Thymus (tissue), 11 donors: Measurements from ENCODE around the gene ZNF853. TPM values are rescaled to one million over a fixed set of nuclear protein-coding genes. Genes with fewer than 3 reads are reported as not detected.
"Not testable (repeated sequence)": the region's sequence is repeated elsewhere in the genome, so short reads cannot be mapped to it uniquely, and the experiment has no call there.

Experiments used
- DNase-seq, 9 donors: peaks; one replicate each; pipeline ENCODE4 v3.0.0-alpha.2; 2013; ENCODE audit warnings: low spot score in 9 of 9, low read depth in 6 of 9, missing footprints in 1 of 9
- H3K27ac ChIP-seq, 2 donors: one replicate each; pipeline ENCODE4 v1.5.1; 2013; ENCODE audit warnings: control low read depth in 1 of 2, low read depth in 1 of 2, low read length in 1 of 2, mild to moderate bottlenecking in 1 of 2, moderate library complexity in 1 of 2
- H3K27me3 ChIP-seq, 2 donors: one replicate each; pipeline ENCODE4 v1.5.1; 2013; ENCODE audit warnings: low read length in 1 of 2; ENCODE audit not compliant: control insufficient read depth in 2 of 2, insufficient read depth in 1 of 2
- H3K36me3 ChIP-seq, 2 donors: one replicate each; pipeline ENCODE4 v1.5.1; 2013; ENCODE audit warnings: low read length in 1 of 2, mild to moderate bottlenecking in 1 of 2, moderate library complexity in 1 of 2; ENCODE audit not compliant: control insufficient read depth in 2 of 2, insufficient read depth in 2 of 2
- H3K4me1 ChIP-seq, 2 donors: one replicate each; pipeline ENCODE4 v1.5.1; 2013; ENCODE audit warnings: low read length in 2 of 2; ENCODE audit not compliant: control insufficient read depth in 2 of 2, insufficient read depth in 2 of 2
- H3K4me3 ChIP-seq, 2 donors: one replicate each; pipeline ENCODE4 v1.5.1; 2013; ENCODE audit warnings: low read length in 2 of 2, control low read depth in 1 of 2, mild to moderate bottlenecking in 1 of 2
- H3K9me3 ChIP-seq, 2 donors: one replicate each; pipeline ENCODE4 v1.5.1; 2013; ENCODE audit warnings: low read length in 1 of 2, mild to moderate bottlenecking in 1 of 2; ENCODE audit not compliant: control insufficient read depth in 2 of 2, insufficient read depth in 1 of 2
- WGBS: extraction: QIAGEN DNeasy Blood & Tissue Kit; methylation state at CpG from one replicate; pipeline ENCODE4 v1.1.7; 2013; 5-methylcytosine and 5-hydroxymethylcytosine counted together
- polyA plus RNA-seq: library from polyadenylated mRNA; stranded (reverse); fragments of 200-250 nt; gene quantifications from one replicate; pipeline ENCODE4 v1.2.3, GENCODE V29; 2013
- total RNA-seq: library from RNA; stranded (reverse); fragments of 120-200 nt; gene quantifications from one replicate; pipeline ENCODE4 v1.2.4, GENCODE V29; 2013
- donor health status: healthy.

The ZNF853 gene
- total and polyA plus RNA-seq, 2 donors, result 2.8 to 3.3 TPM

DNA sequence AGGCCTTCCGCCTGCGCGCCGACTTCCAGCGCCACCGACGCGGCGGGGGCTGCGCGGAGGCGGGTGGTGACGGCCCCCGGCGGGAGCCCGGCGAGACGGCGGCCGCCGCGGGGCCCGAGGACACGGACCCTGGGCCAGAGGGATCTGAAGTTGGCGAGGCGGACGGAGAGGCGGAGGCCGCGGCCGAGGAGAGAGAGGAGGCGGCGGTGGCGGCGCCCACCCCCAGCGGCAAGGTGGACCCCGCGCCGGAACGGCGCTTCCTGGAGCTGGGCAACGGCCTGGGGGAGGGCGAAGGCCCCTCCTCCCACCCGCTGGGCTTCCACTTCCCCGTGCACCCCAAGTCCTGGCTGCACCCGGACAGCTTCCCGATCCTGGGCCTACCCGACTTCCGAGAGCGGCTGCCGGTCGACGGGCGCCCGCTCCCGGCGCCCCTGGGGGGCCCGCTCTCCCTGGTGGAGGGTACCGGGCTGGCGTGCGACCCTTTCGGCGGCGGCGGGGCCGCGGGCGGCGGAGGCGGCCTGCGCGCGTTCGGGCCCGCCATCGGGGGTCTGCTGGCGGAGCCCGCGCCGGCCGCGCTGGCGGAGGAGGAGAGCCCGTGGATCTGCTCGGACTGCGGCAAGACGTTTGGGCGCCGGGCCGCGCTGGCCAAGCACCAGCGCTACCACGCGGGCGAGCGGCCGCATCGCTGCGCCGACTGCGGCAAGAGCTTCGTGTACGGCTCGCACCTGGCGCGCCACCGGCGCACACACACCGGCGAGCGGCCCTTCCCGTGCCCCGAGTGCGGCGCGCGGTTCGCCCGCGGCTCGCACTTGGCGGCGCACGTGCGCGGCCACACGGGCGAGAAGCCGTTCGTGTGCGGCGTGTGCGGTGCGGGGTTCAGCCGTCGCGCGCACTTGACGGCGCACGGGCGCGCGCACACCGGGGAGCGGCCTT is 37.9 kb downstream of the ZNF853 start:
- Histone ChIP-seq H3K27ac (no peak overlapping the region), H3K9me3 (peaks cover 29 to 37% of the 10 kb centered on the region in 2 donors), H3K27me3 (no peaks in the 10 kb centered on the region), H3K4me1 (no peaks in the 10 kb centered on the region), H3K36me3 (peaks cover 45 to 70% of the 10 kb centered on the region in 2 donors), H3K4me3 (no peak overlapping the region)
- 98% methylated on average over 146 of the region's 146 CpGs for WGBS
- no peak for DNase-seq

DNA sequence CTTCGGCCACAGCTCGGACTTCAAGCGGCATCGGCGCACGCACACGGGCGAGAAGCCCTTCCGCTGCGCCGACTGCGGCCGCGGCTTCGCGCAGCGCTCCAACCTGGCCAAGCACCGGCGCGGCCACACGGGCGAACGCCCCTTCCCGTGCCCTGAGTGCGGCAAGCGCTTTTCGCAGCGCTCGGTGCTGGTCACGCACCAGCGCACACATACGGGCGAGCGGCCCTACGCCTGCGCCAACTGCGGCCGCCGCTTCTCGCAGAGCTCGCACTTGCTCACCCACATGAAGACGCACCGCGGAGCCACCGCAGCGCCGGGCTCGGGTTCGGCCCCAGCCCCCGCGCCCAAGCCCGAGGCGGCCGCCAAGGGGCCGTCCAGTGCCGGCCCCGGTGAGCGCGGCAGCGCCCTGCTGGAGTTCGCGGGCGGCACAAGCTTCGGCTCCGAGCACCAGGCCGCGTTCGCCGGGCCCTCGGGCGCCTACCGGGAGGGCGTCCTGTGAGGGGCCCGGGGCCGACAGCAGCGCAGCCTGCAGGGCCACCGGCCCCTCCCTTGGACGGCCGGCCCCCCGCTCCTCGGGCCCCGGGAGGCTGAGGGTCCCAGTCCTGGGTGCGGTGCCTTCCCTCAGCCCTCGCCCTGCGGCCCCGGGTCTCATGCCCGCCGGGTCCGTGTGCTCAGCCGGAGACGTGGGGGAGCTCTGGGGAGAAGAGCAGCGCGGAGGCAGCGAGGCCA is 38.9 kb downstream of the ZNF853 start:
- no peaks in the 10 kb centered on the region for H3K27me3 ChIP-seq
- WGBS, result 98% methylated on average over 94 of the region's 94 CpGs
- H3K4me3 ChIP-seq, result no peak overlapping the region
- H3K36me3 ChIP-seq, result peaks cover 38 to 61% of the 10 kb centered on the region in 2 donors
- H3K27ac ChIP-seq, result no peak overlapping the region
- DNase-seq, result no peak
- peaks cover 0 to 5% of the 10 kb centered on the region in 2 donors for H3K4me1 ChIP-seq
- peaks cover 29 to 37% of the 10 kb centered on the region in 2 donors for H3K9me3 ChIP-seq

DNA sequence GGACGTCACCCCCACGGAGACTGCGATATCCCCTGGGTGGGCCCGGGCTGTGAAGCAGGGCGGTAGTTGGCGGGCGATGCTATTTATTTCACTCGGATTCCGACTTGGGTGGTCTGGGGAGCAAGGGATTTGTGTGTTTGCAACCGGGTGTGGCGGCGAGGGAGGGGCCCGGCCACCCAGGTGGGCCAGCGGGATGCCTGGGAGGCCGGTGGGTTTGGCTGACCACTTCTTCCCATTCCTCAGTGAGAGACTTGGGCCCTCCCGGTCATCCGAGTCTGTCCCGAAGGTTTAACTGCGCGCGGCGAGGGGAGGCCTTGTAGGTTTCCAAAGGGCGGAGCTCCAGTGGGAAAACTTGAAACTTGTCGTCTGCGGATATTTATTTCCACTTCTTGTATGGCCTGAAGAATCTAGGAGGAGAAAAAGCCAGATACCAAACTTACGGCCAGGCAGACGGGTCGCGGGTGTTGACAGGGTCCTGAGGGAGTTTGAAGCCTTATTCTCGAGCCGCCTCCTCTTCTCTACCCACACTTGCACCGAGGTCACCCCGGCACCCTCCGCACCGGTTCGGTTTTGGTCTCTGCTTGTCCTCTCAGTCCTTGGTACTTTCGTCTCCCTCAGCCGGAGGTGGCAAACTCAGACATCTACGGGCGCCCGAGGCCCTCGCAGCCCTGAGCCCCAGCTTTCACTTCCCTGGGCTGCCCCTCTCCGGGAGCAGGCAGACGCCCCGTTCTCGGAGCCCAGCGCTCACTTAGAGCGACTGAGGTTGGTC is 39.6 kb downstream of the ZNF853 start:
- no peak for DNase-seq
- WGBS, result 97% methylated on average over 48 of the region's 48 CpGs
- peaks cover 35 to 53% of the 10 kb centered on the region in 2 donors for H3K36me3 ChIP-seq

GRCh38 chr7:6655636-6656385 is 40.4 kb downstream of the ZNF853 start:
- peaks cover 25 to 29% of the 10 kb centered on the region in 2 donors for H3K9me3 ChIP-seq
- H3K27ac ChIP-seq, result no peak overlapping the region
- H3K4me1 ChIP-seq, result peaks cover 0 to 5% of the 10 kb centered on the region in 2 donors
- H3K4me3 ChIP-seq, result no peak overlapping the region
- H3K36me3 ChIP-seq, result peaks cover 29 to 46% of the 10 kb centered on the region in 2 donors
- WGBS, result 96% methylated on average over 17 of the region's 17 CpGs
- H3K27me3 ChIP-seq, result no peaks in the 10 kb centered on the region
- DNase-seq, result no peak

More for the DNA sequence above, 39.6 kb downstream of the ZNF853 start:
- H3K4me3 ChIP-seq, result no peak overlapping the region
- H3K27me3 ChIP-seq, result no peaks in the 10 kb centered on the region
- peaks cover 0 to 5% of the 10 kb centered on the region in 2 donors for H3K4me1 ChIP-seq
- H3K27ac ChIP-seq, result no peak overlapping the region
- peaks cover 29 to 32% of the 10 kb centered on the region in 2 donors for H3K9me3 ChIP-seq

DNA sequence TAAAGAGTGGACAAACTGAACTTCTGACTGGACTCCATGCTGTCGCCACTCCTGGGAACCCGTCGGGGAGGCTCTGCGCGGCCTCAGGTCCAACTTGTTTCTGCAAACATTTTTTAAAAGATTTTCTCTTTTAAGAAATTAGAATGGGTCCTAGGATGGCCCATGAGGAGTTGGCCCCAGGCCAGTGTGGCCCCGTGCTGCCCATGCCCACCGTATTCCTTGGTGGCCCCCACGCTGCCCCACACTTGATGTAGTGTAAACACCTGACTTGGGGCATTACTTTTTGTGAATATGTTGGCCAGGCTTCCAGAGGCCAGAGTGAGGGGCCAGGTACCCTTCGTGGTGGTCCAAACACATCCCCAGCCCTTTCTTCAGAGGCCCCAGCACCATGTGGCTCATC is 41.0 kb downstream of the ZNF853 start:
- Histone ChIP-seq H3K4me1 (peaks cover 0 to 5% of the 10 kb centered on the region in 2 donors), H3K9me3 (peaks cover 19 to 29% of the 10 kb centered on the region in 2 donors), H3K27me3 (no peaks in the 10 kb centered on the region), H3K27ac (no peak overlapping the region), H3K36me3 (peaks cover 25 to 40% of the 10 kb centered on the region in 2 donors), H3K4me3 (no peak overlapping the region)
- 99% methylated on average over 9 of the region's 9 CpGs for WGBS
- no peak for DNase-seq

- Histone ChIP-seq H3K4me3 (no peak overlapping the region), H3K9me3 (peaks cover 0 to 6% of the 10 kb centered on the region in 2 donors), H3K27me3 (peaks cover 0 to 8% of the 10 kb centered on the region in 2 donors), H3K27ac (no peak overlapping the region), H3K36me3 (peaks cover 10 to 17% of the 10 kb centered on the region in 2 donors), H3K4me1 (peaks cover 0 to 5% of the 10 kb centered on the region in 2 donors)
- DNase-seq, result no peak
- WGBS, result 34% methylated on average over 11 of the region's 11 CpGs
Observed at GRCh38 chr7:6658618-6659345, 43.4 kb downstream of the ZNF853 start.

GRCh38 chr7:6670851-6671250 is 55.4 kb downstream of the ZNF853 start:
- WGBS, result 98% methylated on average over 21 of the region's 34 CpGs
- H3K27ac ChIP-seq, DNase-seq, H3K4me1 ChIP-seq, H3K36me3 ChIP-seq, H3K27me3 ChIP-seq, H3K4me3 ChIP-seq: not testable (repeated sequence)
- H3K9me3 ChIP-seq, result peaks cover 5 to 21% of the 10 kb centered on the region in 2 donors
